NCI-H146 treated with DMSO at 0.1 percent for 48 hours (cell line): ENCODE data around the gene DIS3L2.
"Not testable (repeated sequence)": the region's sequence is repeated elsewhere in the genome, so short reads cannot be mapped to it uniquely, and the experiment has no call there.

Experiments used
- DNase-seq: peaks from one replicate; lab custom pipeline; 2025; ENCODE audit not compliant: unreplicated experiment; lab: John Stamatoyannopoulos, UW

DIS3L2 gene

DNA sequence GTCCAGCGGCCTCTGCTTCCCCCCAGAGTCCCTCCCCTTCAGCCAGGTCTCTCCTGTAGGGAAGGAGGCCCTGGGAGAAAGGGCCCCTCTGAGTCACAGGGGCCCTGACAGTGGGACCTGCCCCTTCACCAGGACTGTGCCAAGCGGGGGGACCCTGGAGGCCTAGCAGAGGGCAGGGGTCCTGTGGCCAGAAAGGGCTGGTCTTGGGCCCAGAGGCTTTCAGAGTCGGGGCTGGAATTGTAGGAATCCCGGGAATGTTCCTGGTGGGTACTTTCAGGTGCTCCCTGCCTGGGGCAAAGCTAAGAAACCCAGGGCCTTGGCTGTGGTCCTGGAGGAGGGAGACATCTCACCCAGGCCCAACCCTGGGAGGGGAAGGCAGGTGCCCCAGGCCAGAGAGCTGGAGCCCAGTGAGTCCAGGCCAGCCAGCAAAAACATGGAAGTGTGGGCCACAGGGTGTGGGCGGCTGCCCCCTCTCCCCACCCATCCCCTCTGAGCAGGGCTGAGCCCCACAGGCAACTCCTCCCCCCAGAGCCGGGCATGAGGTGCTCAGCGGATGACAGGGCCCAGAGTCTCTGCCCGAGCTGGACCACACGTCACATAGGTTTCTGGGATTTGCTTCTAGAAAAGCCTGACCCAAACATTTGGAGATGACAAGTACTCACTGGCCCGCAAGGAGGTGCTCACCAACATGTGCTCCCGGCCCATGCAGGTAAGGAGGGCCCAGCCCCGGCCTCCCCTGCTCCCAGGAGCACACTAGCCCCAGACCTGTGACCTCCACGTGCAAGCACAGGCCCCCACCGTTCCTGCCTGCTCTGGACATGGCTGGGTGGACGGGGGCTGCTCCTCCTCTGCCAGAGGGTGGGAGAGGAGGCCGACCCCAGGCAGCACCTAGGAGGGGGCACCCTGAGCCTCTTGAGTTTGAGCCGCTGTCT lies 368.8 kb downstream of the DIS3L2 start:
- no peak for DNase-seq

DNA sequence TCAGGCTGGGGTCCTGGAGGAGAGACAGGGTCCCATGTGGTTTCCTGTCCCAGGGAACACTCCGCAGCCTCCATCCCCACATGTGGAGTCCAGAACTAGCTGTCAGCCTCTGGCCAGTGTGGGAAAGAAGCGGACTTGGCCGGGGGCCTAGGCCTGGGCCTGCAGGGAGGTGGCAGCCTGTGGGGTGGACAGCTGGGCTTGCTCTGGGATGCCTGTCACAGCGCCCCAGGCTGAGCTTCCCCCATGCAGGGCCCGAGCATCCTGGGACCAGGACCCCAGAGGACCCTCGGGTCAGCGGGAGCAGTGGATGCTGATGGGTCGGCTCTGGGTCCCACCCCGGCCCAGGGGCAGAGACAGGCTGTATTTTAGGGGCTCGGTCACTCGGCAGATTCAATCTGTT lies 369.5 kb downstream of the DIS3L2 start:
- not testable (repeated sequence) for DNase-seq

DNA sequence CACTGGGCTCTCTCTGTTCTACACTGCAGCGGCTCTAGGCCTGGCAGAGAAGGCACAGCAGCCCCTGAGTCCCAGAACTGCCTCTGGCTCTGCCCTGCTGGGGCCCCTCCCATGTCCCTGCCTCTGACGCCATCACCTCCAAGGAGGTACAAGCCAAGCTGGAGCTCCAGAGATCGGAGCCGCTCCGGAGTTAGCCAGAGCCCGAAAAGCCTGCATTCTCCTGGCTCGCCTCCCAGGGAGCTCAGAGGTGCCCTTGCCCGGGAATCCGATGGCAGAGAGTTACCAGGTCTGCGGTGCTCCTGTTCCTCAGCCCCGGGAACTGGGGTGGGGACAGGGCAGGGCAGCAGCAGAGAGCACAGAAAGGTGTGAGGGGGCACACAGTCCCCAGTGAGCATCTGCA lies 370.1 kb downstream of the DIS3L2 start:
- not testable (repeated sequence) for DNase-seq

DNA sequence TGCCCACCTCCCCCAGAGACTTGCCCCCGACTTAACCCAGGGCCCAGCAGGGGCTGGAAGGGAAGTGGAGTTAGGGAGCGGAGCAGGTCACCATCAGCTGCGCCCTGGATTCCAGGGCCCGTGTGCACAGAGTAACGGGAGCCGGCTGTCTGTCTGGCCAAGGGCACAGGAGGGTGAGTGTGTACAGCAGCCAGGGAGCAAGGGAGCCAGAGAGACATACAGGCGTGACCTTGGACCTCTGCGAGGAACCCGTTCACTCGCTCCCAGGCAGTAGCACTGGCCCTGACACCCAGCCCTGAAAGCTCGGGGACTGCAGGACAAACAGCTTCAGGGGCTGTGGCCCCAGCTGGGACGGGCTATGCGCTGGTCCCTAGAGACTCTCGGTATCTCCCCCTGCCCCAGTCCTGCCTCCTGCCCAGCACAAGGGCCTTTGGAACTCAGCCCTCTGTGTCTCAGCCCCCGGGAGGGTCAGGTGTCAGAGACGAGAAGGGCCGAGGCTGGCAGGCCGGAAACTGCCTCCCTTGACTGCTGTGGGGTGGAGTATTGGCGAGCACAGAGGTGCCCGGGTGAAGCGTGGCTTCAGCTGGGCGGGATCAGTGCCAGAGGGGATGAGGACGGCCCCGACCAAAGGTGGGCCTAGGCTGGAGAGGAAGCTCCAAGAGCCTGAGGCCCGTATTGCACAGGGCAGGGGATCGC lies 370.9 kb downstream of the DIS3L2 start:
- not testable (repeated sequence) for DNase-seq

DNA sequence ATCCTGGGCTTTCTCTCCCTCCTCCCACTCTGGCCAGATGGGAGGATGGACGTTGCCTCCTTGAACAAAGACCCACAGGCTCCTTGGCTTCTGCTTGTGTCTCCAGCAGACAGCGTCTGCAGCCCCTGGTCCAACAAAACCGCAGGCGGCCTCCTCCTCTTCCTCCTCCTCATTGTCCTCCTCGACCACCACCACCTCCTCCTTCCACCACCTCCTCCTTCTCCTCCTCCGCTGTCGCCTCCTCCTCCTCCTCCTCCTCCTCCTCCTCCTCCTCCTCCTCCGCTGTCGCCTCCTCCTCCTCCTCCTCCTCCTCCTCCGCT lies 371.4 kb downstream of the DIS3L2 start:
- no peak for DNase-seq

DNA sequence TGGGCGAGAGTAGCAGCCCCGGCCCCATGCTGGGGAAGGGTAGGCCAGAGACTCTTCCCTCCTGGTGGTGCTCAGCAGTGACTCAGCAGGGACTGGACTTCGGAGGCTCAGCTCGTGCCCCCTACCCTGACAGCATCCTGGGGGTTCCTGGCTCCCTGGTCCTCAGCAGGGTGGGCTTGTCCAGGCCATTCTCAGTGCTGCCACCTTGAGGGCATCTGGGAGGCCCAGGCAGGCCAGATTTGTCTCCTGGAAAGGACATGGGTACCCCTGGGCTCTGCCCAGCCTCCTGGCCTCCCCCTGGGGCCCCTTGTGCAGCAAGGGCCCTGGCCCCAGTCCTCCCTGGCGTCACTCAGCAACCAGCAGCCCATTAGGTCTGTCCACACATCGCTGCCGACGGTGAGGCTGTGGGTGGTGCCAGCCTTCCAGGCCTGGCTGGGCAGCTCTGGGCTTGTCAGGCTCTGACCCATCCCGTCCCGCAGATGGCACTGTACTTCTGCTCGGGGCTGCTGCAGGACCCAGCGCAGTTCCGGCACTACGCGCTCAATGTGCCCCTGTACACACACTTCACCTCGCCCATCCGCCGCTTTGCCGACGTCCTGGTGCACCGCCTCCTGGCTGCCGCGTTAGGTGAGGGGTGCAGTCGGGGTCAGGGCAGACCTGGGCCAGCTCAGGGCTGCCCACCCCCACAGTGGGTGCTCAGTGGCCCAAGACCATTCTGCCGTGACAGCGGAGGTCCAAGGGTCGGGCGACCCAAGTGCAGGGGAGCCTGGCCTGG lies 372.0 kb downstream of the DIS3L2 start:
- no peak for DNase-seq

DNA sequence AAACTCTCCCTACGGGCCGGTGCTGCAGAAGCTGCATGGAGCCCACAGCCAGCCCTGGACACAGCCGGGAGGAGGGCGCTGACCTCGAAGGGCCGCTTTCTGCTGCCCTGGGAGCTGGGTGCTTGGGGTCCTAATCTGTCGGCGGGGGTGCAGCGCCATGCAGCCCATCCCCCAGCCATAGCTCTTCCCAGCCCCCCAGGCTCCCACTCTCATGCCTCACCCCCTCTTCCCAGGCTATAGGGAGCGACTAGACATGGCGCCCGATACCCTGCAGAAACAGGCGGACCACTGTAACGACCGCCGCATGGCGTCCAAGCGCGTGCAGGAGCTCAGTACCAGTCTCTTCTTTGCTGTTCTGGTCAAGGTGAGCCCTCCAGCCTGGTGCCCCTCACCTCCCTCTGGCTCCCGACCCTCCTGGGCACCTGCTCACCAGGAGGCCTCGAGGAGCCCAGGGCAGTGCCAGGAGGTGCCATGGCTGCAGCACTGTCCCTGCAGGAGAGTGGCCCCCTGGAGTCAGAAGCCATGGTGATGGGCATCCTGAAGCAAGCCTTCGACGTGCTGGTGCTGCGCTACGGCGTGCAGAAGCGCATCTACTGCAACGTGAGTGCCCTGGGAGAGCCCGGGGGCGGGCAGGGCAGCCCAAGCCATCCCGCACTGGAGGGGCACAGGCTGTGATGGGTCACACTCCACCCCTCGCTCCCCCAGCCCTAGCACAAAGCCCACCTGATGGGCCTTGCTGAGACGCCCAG lies 372.8 kb downstream of the DIS3L2 start:
- DNase-seq, result not testable (repeated sequence)

DNA sequence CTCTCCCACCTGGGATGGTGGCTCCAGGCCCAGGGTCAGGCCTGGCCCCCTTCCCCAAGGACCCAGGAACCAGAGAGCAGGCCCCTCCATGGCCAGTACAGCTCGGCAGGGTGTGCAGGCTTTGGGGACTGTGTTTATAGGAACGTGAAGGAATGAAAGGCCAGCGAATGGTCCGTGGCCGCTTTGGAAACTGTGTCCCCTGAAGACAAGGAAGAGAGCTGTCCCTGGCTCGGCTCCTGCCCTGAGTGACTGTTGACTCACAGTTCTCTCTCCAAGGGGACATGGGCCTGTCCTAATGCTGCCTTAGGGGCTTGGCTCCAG lies 373.3 kb downstream of the DIS3L2 start:
- DNase-seq, result not testable (repeated sequence)

DNA sequence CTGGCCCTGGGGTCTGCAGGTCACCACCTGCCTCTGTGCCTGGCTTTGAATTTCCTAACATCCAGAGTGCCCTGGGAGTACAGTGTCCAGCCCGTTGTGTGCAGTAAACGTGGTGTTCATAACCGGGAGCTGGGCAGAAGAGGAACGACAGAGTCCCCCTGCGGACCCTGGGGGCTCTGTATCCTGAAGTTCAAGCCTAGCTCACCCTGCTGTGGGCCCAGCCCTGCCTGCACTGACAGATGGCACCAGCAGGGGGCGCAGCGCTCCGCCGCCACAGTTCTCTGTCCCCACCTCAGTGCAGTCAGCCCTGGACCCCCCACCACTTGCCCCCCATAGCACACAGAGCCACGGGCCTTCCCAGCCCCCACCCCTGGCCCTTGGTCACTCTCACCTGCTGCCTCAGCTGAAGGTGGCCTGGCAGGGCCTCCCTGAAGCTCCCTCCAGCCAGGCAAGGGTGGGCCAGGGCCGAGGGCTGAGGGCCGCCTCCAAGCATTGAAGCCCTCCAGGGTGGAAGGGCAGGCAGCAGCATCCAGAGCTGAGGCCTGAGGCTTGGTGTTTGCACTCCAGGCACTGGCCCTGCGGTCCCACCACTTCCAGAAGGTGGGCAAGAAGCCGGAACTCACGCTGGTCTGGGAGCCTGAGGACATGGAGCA lies 373.8 kb downstream of the DIS3L2 start:
- DNase-seq, result not testable (repeated sequence)

DNA sequence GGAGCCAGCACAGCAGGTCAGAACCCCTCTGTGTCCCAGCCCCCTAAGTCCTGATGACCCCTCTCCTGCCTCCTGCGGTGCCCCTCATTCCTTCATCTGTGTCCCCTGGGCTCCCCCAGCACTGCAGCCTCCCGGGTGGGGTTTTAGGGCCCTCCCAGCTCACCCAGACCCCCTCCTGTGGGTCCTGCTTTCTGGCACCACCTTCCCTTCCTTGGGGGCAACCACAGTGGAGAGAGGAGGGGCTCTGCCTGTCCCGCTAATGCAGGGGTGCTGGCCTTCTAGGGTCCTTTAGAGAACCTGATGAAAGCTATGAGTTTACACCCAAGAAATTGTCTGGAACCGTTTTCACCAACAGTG lies 374.3 kb downstream of the DIS3L2 start:
- no peak for DNase-seq

DNA sequence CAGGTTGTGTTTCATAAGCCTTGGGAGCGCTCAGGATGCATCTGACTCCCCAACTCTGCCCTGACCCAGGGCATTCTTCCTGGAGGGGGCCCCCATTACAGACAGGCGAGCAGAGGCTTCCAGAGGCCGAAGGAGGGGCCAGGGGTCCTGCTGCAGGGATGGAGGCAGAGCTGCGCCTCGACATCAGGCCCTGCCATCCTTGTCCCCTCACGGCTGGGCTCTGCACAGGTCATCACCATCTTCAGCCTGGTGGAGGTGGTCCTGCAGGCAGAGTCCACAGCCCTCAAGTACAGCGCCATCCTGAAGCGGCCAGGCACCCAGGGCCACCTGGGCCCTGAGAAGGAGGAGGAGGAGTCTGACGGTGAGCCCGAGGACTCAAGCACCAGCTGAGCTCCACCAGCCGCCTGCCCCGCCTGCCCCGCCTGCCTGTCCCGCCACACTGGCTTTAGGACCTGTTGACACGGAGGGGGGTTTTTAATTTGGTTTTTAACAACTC lies 374.8 kb downstream of the DIS3L2 start:
- no peak for DNase-seq

DNA sequence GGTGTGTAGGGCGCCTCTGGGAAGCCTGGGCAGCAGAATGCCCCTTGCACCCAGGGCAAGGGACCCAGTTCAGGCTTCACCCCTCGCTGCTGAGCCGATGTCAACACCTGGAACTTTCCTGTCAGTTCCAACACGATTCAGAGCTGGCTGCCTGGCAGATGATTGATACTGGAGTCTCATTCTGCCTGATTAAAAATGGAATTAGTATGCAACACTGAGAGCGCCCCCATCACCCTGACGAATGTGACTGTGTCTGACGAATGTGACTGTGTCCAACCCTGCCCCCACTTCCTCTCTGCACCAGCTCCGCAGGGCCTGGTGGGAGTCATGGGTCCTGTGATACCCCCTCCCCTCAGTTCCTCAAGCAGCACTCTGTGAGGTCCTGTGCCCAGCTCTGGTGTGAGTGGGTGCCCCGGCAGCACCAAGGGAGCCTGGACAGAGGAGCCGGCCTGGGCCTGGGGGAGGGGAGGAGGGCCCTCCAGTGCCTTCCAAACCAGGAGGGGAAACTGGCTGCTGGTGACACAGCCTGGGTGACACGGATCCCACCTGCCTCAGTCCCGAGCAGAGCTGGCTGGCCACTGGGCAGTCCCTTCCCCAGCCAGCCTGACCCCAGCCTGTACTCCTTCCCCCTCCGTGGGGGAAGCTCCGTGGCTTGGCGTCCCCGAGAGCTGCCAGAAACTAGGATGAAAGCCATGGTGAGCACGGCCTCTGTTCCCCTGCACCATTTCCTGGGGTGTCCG lies 375.6 kb downstream of the DIS3L2 start:
- no peak for DNase-seq

DNA sequence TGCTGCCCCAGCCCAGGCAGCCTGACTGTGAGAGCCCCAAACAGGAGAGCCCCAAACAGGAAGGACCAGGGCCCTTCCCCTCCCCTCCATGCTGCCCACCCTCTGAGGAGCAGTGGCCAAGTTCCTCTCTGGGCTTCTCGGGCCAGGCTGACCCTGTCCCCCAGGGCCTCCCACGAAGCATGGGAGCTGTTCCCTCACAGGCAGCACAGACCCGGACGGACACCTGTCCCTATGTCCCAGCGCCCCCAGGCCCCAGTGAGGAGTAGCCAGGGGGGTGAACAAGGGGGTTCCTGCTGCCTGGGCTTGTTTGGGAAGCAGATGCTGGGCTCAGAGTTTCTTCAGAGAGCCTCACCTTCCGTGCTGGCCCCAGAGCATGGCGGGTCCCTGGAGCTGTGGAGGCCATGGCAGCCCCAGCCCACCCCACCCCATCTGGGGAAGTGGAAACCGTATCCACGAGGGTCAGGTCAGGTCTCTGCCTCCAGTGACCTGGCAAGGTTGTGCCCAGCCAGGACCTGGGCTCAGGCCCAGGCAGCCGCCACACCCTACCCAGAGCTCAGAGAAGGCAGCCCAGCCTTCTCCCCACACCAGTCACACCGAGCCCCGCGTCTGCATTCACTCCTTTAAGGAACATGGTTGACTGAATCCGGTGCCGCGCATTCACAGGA lies 376.7 kb downstream of the DIS3L2 start:
- not testable (repeated sequence) for DNase-seq

DNA sequence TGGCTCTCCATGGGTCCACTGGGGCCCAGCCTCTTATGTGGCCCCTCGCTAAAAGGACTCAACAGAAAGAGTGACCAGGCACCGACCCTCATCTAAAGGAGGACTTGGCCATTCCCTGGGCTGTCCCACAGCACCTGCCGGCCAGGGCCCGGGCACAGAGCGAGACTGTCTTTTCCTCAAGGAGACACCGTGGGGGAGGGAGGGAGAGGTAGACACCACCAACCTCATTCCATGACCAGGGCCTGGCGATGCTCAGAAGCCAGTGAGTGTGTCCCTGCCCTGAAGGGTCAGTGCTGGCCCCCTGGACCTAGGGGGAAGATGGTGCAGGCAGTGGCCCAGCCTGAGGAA lies 377.2 kb downstream of the DIS3L2 start:
- DNase-seq, result no peak

DNA sequence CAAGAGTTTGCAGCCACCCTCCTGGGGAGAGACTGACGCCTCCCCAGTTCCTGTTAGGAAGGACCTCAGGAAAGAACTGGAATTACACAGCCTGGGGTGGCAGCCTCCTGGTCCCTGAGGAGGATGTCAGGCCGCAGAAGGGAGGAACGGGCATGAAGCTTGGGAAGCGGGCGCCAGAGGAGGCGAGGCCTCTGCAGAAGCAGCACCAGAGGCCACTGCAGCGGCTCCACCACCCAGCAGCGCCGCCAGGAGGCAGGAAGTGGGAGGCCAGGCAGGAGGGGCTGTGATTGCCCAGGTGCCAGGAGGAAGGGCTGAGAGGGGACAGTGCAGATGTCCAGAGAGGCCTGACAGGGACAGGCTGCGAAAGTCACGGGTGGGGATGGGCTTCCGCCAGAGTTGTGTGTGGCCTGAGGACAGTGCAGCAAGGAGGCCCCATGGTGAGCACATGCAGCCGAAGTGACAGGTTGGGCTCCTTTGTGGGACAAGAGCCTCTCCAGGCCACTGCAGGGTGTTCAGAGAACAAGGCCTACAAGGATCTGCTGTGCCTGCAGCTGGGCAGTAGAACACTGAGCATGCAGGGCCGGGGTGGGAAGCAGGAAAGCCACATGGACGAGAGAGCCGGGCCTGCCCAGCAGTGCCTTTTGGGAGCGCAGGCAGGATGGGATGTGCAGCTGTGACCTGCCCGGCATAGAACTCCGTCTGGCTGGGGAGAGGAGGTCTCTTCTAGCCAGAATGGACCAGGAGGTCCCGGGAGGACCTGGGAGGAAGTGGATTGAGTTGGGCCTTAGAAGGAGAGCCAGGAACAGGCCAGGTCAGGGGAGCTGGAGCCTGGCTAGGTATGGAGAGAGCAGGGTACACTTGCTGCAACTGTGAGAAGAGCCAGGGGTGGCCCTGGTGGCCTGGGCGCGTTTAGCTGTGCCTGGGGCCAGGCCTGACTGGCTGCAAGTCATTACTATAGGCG lies 377.9 kb downstream of the DIS3L2 start:
- DNase-seq, result no peak

DNA sequence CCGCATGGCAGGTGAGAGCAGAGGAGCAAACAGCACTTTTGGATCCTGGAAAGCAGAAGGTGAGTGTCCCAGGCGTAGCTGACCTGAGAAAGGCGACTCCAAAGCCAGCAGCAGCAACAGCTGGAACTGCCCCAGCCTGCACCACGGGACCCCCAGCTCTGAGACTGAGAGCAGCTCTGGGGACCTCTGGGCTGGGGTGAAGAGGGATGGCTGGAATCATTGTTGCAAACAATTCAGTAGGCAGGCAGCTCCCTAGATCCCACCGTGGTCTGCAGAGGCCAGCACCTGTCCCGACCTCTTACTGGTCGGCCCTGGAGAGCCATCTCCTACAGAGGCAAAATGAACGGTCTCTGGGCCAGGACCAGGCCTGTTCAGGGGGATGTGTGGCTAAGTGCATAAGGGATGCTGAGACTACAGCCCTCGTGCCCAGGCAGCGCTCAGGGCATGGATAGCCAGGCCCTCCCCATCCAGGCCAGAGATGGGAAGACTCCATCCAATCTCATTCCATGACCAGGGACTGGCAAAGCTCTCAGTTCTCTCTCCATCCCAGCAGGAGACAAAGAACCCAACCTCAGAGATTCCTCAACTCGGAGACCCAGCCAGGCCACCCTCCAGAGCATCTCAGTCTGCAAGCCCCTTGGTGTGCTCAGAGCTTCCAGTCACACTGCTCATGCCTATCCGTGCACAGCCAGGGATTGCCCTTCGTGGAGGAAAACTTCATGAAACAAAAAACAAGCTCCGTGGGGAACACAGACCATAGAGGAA lies 378.8 kb downstream of the DIS3L2 start:
- DNase-seq, result no peak

DNA sequence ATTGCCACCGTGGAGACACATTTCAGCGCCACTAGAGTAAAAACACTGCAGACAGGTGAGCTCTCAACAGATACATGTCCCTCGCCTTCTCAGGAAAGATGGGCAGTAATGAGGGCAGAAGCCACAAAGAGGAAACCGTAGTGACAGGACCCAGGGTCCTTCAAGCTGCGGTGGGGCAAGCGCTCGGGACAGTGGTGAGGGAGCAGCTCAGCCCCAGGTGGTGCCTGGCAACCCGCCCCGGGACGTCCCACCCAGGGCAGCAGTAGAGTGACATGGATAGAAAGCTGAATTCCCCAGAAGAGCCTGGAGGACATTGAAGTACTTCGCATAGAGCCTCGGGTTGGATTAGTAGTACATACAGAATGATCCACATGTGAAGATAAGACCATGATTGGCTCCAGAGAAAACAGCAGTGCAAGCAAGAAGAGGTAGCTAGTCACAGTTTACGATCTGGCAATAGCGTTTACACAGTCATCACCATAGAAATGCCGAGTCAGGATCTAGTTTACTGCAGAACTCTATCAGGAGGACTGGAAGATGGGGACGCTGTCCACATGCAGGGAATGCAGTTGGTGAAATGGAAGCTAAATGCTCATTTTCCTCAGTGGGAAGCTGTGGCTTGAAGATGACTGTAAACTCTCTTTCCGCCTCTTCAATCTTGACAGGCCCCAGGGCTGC lies 379.7 kb downstream of the DIS3L2 start:
- no peak for DNase-seq
